H1 (cell line): ENCODE measurements around the gene FAM120A. TPM values are rescaled to one million over a fixed set of nuclear protein-coding genes. Genes with fewer than 3 reads are reported as not detected.

Experiments used
- CTCF ChIA-PET: fragments of 300-600 bp; sonication (Branson Sonifier 250); formaldehyde crosslinking; loops from one replicate; lab custom pipeline; 2021; ENCODE audit not compliant: partially characterized antibody; lab: Charles Lee
- POLR2A ChIA-PET: fragments of 300-600 bp; sonication (Branson Sonifier 250); formaldehyde crosslinking; loops from one replicate; lab custom pipeline; 2021; ENCODE audit warnings: inconsistent platforms; ENCODE audit not compliant: partially characterized antibody; lab: Charles Lee
- DNase-seq, 2 experiments: peaks; one replicate each; pipeline versions ENCODE4 v3.0.0 to v3.0.0-alpha.2; 2010 to 2022; ENCODE audit warnings: low spot score in 2 of 2, low read depth in 1 of 2, mixed read lengths in 1 of 2
- FAIRE-seq: peaks from 2 replicates; lab custom pipeline; 2011; peaks lifted over from hg19 to GRCh38; lab: Jason Lieb, UNC
- H2AFZ ChIP-seq: 2 replicates; pipeline ENCODE4 v1.8.1; 2012; ENCODE audit warnings: low read length, inconsistent platforms
- H2AK5ac ChIP-seq: 2 replicates; pipeline ENCODE4 v1.6.1; 2013; ENCODE audit warnings: low read depth, low read length
- H2BK120ac ChIP-seq: replicated peaks from 2 replicates; pipeline ENCODE3; 2013; ENCODE audit warnings: low read depth, low read length, inconsistent platforms
- H2BK12ac ChIP-seq: 2 replicates; pipeline ENCODE4 v1.6.1; 2013; ENCODE audit warnings: low read depth, low read length
- H2BK15ac ChIP-seq: 2 replicates; pipeline ENCODE4 v1.6.1; 2013; ENCODE audit warnings: low read length
- H2BK20ac ChIP-seq: 2 replicates; pipeline ENCODE4 v1.6.1; 2013; ENCODE audit warnings: low read length
- H2BK5ac ChIP-seq: 2 replicates; pipeline ENCODE4 v1.6.1; 2013; ENCODE audit warnings: low read depth, low read length
- H3K14ac ChIP-seq: 2 replicates; pipeline ENCODE4 v1.6.1; 2013; ENCODE audit warnings: inconsistent platforms; ENCODE audit not compliant: insufficient read length
- H3K18ac ChIP-seq: 2 replicates; pipeline ENCODE4 v1.6.1; 2013; ENCODE audit warnings: low read length; ENCODE audit errors: extremely low read depth
- H3K23ac ChIP-seq: 2 replicates; pipeline ENCODE4 v1.6.1; 2013; ENCODE audit warnings: inconsistent platforms; ENCODE audit not compliant: insufficient read length
- H3K23me2 ChIP-seq: 2 replicates; pipeline ENCODE4 v1.6.1; 2013; ENCODE audit warnings: low read depth, low read length
- H3K27ac ChIP-seq: 2 replicates; pipeline ENCODE4 v1.6.1; 2011; ENCODE audit warnings: low read depth, low read length, inconsistent platforms
- H3K27me3 ChIP-seq, 4 experiments: replicated peaks in 1 of 4; 1 replicate in 1 of 4; 2 replicates in 3 of 4; pipeline versions ENCODE4 v1.6.1 to v1.8.1; 2011 to 2013; ENCODE audit warnings: low read length in 3 of 4, mild to moderate bottlenecking in 3 of 4, inconsistent platforms in 2 of 4, mixed read lengths in 2 of 4, moderate library complexity in 1 of 4; ENCODE audit not compliant: control insufficient read depth in 3 of 4, insufficient read depth in 3 of 4; ENCODE audit errors: extremely low read depth in 1 of 4
- H3K36me3 ChIP-seq, 4 experiments: 2 replicates each; pipeline versions ENCODE4 v1.6.1 to v1.8.1; 2011 to 2013; ENCODE audit warnings: mild to moderate bottlenecking in 4 of 4, low read length in 3 of 4, moderate library complexity in 2 of 4, control low read depth in 1 of 4, inconsistent platforms in 1 of 4; ENCODE audit not compliant: insufficient read depth in 4 of 4, control insufficient read depth in 2 of 4
- H3K4ac ChIP-seq: replicated peaks from 2 replicates; pipeline ENCODE3; 2013; ENCODE audit warnings: low read length, low read depth, mixed read lengths, inconsistent platforms; ENCODE audit not compliant: insufficient read length
- H3K4me1 ChIP-seq, 4 experiments: replicated peaks in 1 of 4; 1 replicate in 1 of 4; 2 replicates in 3 of 4; pipeline versions ENCODE4 v1.6.1 to v1.8.1; 2011 to 2013; ENCODE audit warnings: low read length in 3 of 4, inconsistent platforms in 2 of 4, mixed read lengths in 1 of 4; ENCODE audit not compliant: insufficient read depth in 4 of 4, control insufficient read depth in 3 of 4
- H3K4me2 ChIP-seq, 2 experiments: 2 replicates each; pipeline versions ENCODE4 v1.6.1 to v1.8.1; 2011 to 2013; ENCODE audit warnings: low read depth in 2 of 2, low read length in 2 of 2, control low read depth in 1 of 2, inconsistent platforms in 1 of 2, mild to moderate bottlenecking in 1 of 2; ENCODE audit not compliant: insufficient read depth in 1 of 2
- H3K4me3 ChIP-seq, 4 experiments: fragments of 200-600, 300-600 bp in 1 of 4; sonication (generic), shearing (Covaris generic), sonication (Bioruptor Twin) in 1 of 4; 2 replicates each; pipeline versions ENCODE4 v1.5.1 to v1.8.1; 2011 to 2016; ENCODE audit warnings: low read length in 4 of 4, low read depth in 3 of 4, control low read depth in 2 of 4, inconsistent platforms in 2 of 4, mild to moderate bottlenecking in 2 of 4, mixed read lengths in 1 of 4, moderate library complexity in 1 of 4; ENCODE audit not compliant: insufficient read depth in 2 of 4; ENCODE audit errors: extremely low read depth in 1 of 4
- H3K56ac ChIP-seq: replicated peaks from 2 replicates; pipeline ENCODE3; 2013; ENCODE audit warnings: low read depth, mild to moderate bottlenecking, mixed read lengths, low read length, inconsistent platforms; ENCODE audit not compliant: insufficient read length
- H3K79me1 ChIP-seq: 2 replicates; pipeline ENCODE4 v1.6.1; 2013; ENCODE audit warnings: low read depth, low read length, control low read depth
- H3K79me2 ChIP-seq, 2 experiments: 2 replicates each; pipeline versions ENCODE4 v1.6.1 to v1.8.1; 2012 to 2013; ENCODE audit warnings: low read length in 2 of 2, mild to moderate bottlenecking in 2 of 2, inconsistent platforms in 1 of 2; ENCODE audit not compliant: insufficient read depth in 2 of 2, control insufficient read depth in 1 of 2
- H3K9ac ChIP-seq, 4 experiments: replicated peaks in 1 of 4; 1 replicate in 1 of 4; 2 replicates in 3 of 4; pipeline versions ENCODE4 v1.6.1 to v1.8.1; 2011 to 2013; ENCODE audit warnings: low read depth in 3 of 4, low read length in 3 of 4, control low read depth in 2 of 4, mild to moderate bottlenecking in 2 of 4, moderate library complexity in 2 of 4, inconsistent platforms in 1 of 4; ENCODE audit errors: extremely low read depth in 1 of 4
- H3K9me3 ChIP-seq, 2 experiments: 2 replicates each; pipeline versions ENCODE4 v1.6.1 to v1.8.1; 2012 to 2013; ENCODE audit warnings: mild to moderate bottlenecking in 2 of 2, moderate library complexity in 2 of 2, control low read depth in 1 of 2, inconsistent platforms in 1 of 2, low read depth in 1 of 2, low read length in 1 of 2, mixed read lengths in 1 of 2; ENCODE audit not compliant: insufficient read depth in 2 of 2
- H4K20me1 ChIP-seq, 2 experiments: replicated peaks in 1 of 2; 2 replicates each; pipeline versions ENCODE3 to v1.8.1; 2011 to 2013; ENCODE audit warnings: inconsistent platforms in 2 of 2, low read length in 2 of 2, mild to moderate bottlenecking in 1 of 2; ENCODE audit not compliant: insufficient read depth in 2 of 2, control insufficient read depth in 1 of 2
- H4K5ac ChIP-seq: 2 replicates; pipeline ENCODE4 v1.6.1; 2013; ENCODE audit warnings: low read length, low read depth, mixed read lengths, inconsistent platforms; ENCODE audit not compliant: insufficient read length
- H4K8ac ChIP-seq: 2 replicates; pipeline ENCODE4 v1.8.0; 2013; ENCODE audit warnings: mild to moderate bottlenecking, moderate library complexity, low read length, inconsistent platforms; ENCODE audit not compliant: insufficient read depth; ENCODE audit errors: extremely low read depth
- H4K91ac ChIP-seq: replicated peaks from 2 replicates; pipeline ENCODE3; 2013; ENCODE audit warnings: low read length, mixed read lengths, inconsistent platforms; ENCODE audit not compliant: insufficient read length
- ASH2L ChIP-seq: fragments of 200-600, 300-600 bp; sonication (generic); IDR thresholded peaks from one replicate; pipeline ENCODE4 v1.7.1; 2017; ENCODE audit warnings: low read length
- CHD2 ChIP-seq: IDR thresholded peaks from 2 replicates; pipeline ENCODE4 v1.6.1; 2012; ENCODE audit warnings: low read length, improper control_type of control experiment
- PHF8 ChIP-seq: fragments of 200-600 bp; sonication (generic); conservative IDR thresholded peaks from 2 replicates; pipeline ENCODE4 v1.7.1; 2012; ENCODE audit warnings: low read depth, mild to moderate bottlenecking, inconsistent platforms, low read length, moderate library complexity
- SIN3A ChIP-seq, 2 experiments: IDR thresholded peaks in 1 of 2; conservative IDR thresholded peaks in 1 of 2; 2 replicates each; pipeline ENCODE4 v1.6.1; 2011 to 2012; ENCODE audit warnings: low read length in 2 of 2, improper control_type of control experiment in 1 of 2, low read depth in 1 of 2, mild to moderate bottlenecking in 1 of 2
- SP4 ChIP-seq: IDR thresholded peaks from 2 replicates; pipeline ENCODE4 v1.6.1; 2012; ENCODE audit warnings: low read length, inconsistent platforms
- USF2 ChIP-seq: IDR thresholded peaks from 2 replicates; pipeline ENCODE4 v1.6.1; 2011; ENCODE audit warnings: low read length, improper control_type of control experiment
- WGBS, 2 experiments: shearing (Covaris generic) in 1 of 2; methylation state at CpG; one replicate each; pipeline versions ENCODE4 v1.1.6 to v1.1.7; 2013 to 2015; ENCODE audit warnings: low lambda C conversion rate in 2 of 2, mixed read lengths in 2 of 2, inconsistent platforms in 1 of 2, low coverage in 1 of 2, missing lambda C conversion rate in 1 of 2; ENCODE audit not compliant: insufficient replicate concordance in 2 of 2, insufficient coverage in 1 of 2, insufficient read length in 1 of 2; ENCODE audit errors: extremely low coverage in 1 of 2, missing lambda C conversion rate in 1 of 2; 5-methylcytosine and 5-hydroxymethylcytosine counted together
- long read RNA-seq, 2 experiments: library from RNA in 1 of 2; library from capped mRNA in 1 of 2; stranded (forward); transcript quantifications; one replicate each; pipeline ENCODE4 v2.0.0, GENCODE V29; 2021; ENCODE audit warnings: inconsistent platforms in 1 of 2
- polyA minus RNA-seq, 3 experiments: library from RNA; depleted of rRNA, polyadenylated mRNA; stranded (reverse); fragments of >200 nt; gene quantifications; 1 replicate in 2 of 3; 2 replicates in 1 of 3; pipeline ENCODE4 v1.2.3, GENCODE V29; 2011
- polyA plus RNA-seq, 7 experiments: library from polyadenylated mRNA; depleted of rRNA in 3 of 7; stranded (reverse) in 5 of 7; unstranded in 2 of 7; fragments of >200 nt in 5 of 7; fragments of 200-250 nt in 2 of 7; gene quantifications; 1 replicate in 5 of 7; 2 replicates in 1 of 7; 4 replicates in 1 of 7; pipeline versions ENCODE4 v1.2.1 to v1.2.3, GENCODE V29; 2011 to 2013; ENCODE audit warnings: missing spikeins in 2 of 7, mixed read lengths in 2 of 7
- total RNA-seq: library from RNA; stranded (reverse); fragmentation: NEBNext Ultra II Directional; extraction: Animal tissue kit (Norgen Biotek cat#: 25700); gene quantifications from 2 replicates; pipeline ENCODE4 v1.2.1, GENCODE V29; 2021

The FAM120A gene
- total RNA-seq (52.2 and 54.7 TPM in 2 replicates), polyA plus RNA-seq (2011; rRNA removed) (24.9 and 28.0 TPM in 2 replicates), polyA minus RNA-seq (2011; rRNA and poly(A)+ RNA removed) (85.2 and 86.7 TPM in 2 replicates)
- 25.4 TPM for polyA plus RNA-seq (2011; cell fraction: cytosol; rRNA removed)
- 41.2 TPM for polyA plus RNA-seq (2011; cell fraction: nucleus; rRNA removed)
- 26.0 to 38.6 TPM (median 29.8 TPM) in 4 replicates for polyA plus RNA-seq (2012, experiment 1 of 2)
- polyA plus RNA-seq (2012, experiment 2 of 2): 7.2 TPM
- polyA plus RNA-seq (2013, experiment 1 of 2): 32.7 TPM
- polyA plus RNA-seq (2013, experiment 2 of 2): 30.5 TPM
- polyA minus RNA-seq (2011; cell fraction: cytosol; rRNA and poly(A)+ RNA removed): 60.4 TPM
- polyA minus RNA-seq (2011; cell fraction: nucleus; rRNA and poly(A)+ RNA removed): 75.8 TPM
- long read RNA-seq, experiment 1, full-length matches to known transcripts: 3 of 40 reads
- long read RNA-seq, experiment 1, partial matches to known transcripts: 33 of 40 reads
- long read RNA-seq, experiment 1, other reads (novel, unspliced or antisense): 4 of 40 reads
- long read RNA-seq, experiment 2, partial matches to known transcripts: 8 of 10 reads
- long read RNA-seq, experiment 2, other reads (novel, unspliced or antisense): 2 of 10 reads

- POLR2A ChIA-PET: interaction anchor here (0.9 to 4.9 kb wide), 12 partner anchors 11 to 129 kb away, joined by 3 to 35 read pairs (median 4); no protein-coding TSS in a partner anchor
- CTCF ChIA-PET: interaction anchor here (0.7 to 1.0 kb wide), 2 partner anchors 22 to 71 kb away, joined by 3 read pairs; no protein-coding TSS in a partner anchor
- H3K14ac ChIP-seq: no peak within 1 kb of the TSS
- DNase-seq: peak in 1 of 2 experiments; percentile 75
- no peak within 1 kb of the TSS for H2AK5ac ChIP-seq
- H3K79me1 ChIP-seq: peaks cover 2% of the 10 kb centered on the region; the same call in 1 of the 2 replicates
- H4K20me1 ChIP-seq: peaks cover 0 to 2% of the 10 kb centered on the region in 2 experiments
- peaks cover 0 to 5% (median 1%) of the 10 kb centered on the region in 4 experiments; a peak in 3 of 7 replicates for H3K4me1 ChIP-seq
- peak within 1 kb of the TSS; percentile 63 for H3K56ac ChIP-seq
- H3K4ac ChIP-seq: peak within 1 kb of the TSS; percentile 41
- no peak within 1 kb of the TSS for H2BK15ac ChIP-seq
- H2BK12ac ChIP-seq: peak within 1 kb of the TSS; percentile 60
- no peaks in the 10 kb centered on the region; a peak in 1 of 4 replicates for H3K9me3 ChIP-seq
- H3K9ac ChIP-seq: peak within 1 kb of the TSS; percentile 84 to 90 (median 86)
- peak within 1 kb of the TSS; percentile 84; the same call in 1 of the 2 replicates for H3K27ac ChIP-seq
- H3K4me3 ChIP-seq: peak within 1 kb of the TSS; percentile 84 to 93 (median 90)
- no peaks in the 10 kb centered on the region for H3K27me3 ChIP-seq
- H3K36me3 ChIP-seq: peaks cover 7 to 34% (median 16%) of the 10 kb centered on the region in 4 experiments
- H3K4me2 ChIP-seq: peak within 1 kb of the TSS; percentile 89 to 92
- H2BK20ac ChIP-seq: no peak within 1 kb of the TSS
- peaks cover 17% of the 10 kb centered on the region for H3K23me2 ChIP-seq
- H3K79me2 ChIP-seq: peaks cover 0 to 52% of the 10 kb centered on the region in 2 experiments; a peak in 3 of 4 replicates
- no peak within 1 kb of the TSS for H3K23ac ChIP-seq
- 0 out of 2 replicates have a peak within 1 kb of the TSS, but pooled peaks have one; percentile 60 for H2AFZ ChIP-seq
- no peak for FAIRE-seq
- peak within 1 kb of the TSS; percentile 51 for H3K18ac ChIP-seq
- H4K91ac ChIP-seq: peak within 1 kb of the TSS; percentile 73
- H2BK5ac ChIP-seq: peak within 1 kb of the TSS; percentile 85
- peak within 1 kb of the TSS; percentile 96 for H4K8ac ChIP-seq
- H4K5ac ChIP-seq: peak within 1 kb of the TSS; percentile 86
- no peak within 1 kb of the TSS for H2BK120ac ChIP-seq
- WGBS, 2 experiments: 1% methylated on average over 37 of the region's 100 CpGs; no CpG with 5 or more reads in 1 of the 2 experiments
- 0 out of 4 replicates have a peak, but pooled peaks have one; percentile 11 to 44 for TF ChIP-seq SIN3A (conservative IDR thresholded peaks at IDR 0.05 in 1 of 2, IDR thresholded peaks at IDR 0.05 in 1 of 2; ENCODE audit: low read depth in 1 of 2, low read length in 2 of 2)
- TF ChIP-seq SP4: no peak
- peak; percentile 69 for TF ChIP-seq ASH2L
- TF ChIP-seq PHF8: peak; percentile 87
- TF ChIP-seq USF2: no peak
- peak; percentile 54; the same call in 1 of the 2 replicates for TF ChIP-seq CHD2
Measured at GRCh38 chr9:93450945-93451815, at the start of gene FAM120A. Gene FAM120A (plus strand): TSS chr9:93451685. CDS start chr9:93451916, 231 bp downstream.
